A549 (cell line): ENCODE measurements around the gene BCAT1. TPM values are rescaled to one million over a fixed set of nuclear protein-coding genes. Genes with fewer than 3 reads are reported as not detected.

Experiments used
- ATAC-seq, 2 experiments: fragments of 200-7000 bp in 1 of 2; fragments of >200 bp in 1 of 2; cut with Nextera tagmentation in 1 of 2; cut with Tn5 transposase in 1 of 2; 3 replicates each; pipeline versions ENCODE4 v1.8.0 to v1.9.1; 2018 to 2020; ENCODE audit warnings: mild to moderate bottlenecking in 1 of 2, moderate library complexity in 1 of 2
- CTCF ChIA-PET: fragments of 300-600 bp; sonication (Branson Sonifier 250); formaldehyde crosslinking; extraction: SDS; loops from one replicate; lab custom pipeline; 2021; ENCODE audit warnings: antibody characterized with exemption, inconsistent platforms; lab: Yijun Ruan, JAX
- POLR2A ChIA-PET: fragments of 350-600 bp; formaldehyde crosslinking; extraction: SDS; loops from one replicate; lab custom pipeline; 2021; ENCODE audit warnings: antibody characterized with exemption, inconsistent platforms; lab: Yijun Ruan, JAX
- DNase-seq, 2 experiments: peaks; one replicate each; pipeline versions ENCODE4 v3.0.0 to v3.0.0-alpha.2; 2011 to 2016; ENCODE audit warnings: low read depth in 1 of 2, low spot score in 1 of 2
- FAIRE-seq: peaks from 2 replicates; lab custom pipeline; 2011; peaks lifted over from hg19 to GRCh38; lab: Jason Lieb, UNC
- H3K27ac ChIP-seq, 2 experiments: fragments of >200 bp; sonication (Bioruptor Twin); formaldehyde crosslinking; 3 replicates each; pipeline ENCODE4 v1.5.1; 2016 to 2017
- H3K4me1 ChIP-seq: fragments of >200 bp; sonication (Bioruptor Twin); formaldehyde crosslinking; 3 replicates; pipeline ENCODE4 v1.6.1; 2016
- H3K4me2 ChIP-seq: fragments of >200 bp; sonication (Bioruptor Twin); formaldehyde crosslinking; 3 replicates; pipeline ENCODE4 v1.6.1; 2016
- H3K4me3 ChIP-seq: fragments of >200 bp; sonication (Bioruptor Twin); formaldehyde crosslinking; 3 replicates; pipeline ENCODE4 v1.5.1; 2016
- H3K9me3 ChIP-seq: fragments of >200 bp; sonication (Bioruptor Twin); formaldehyde crosslinking; 3 replicates; pipeline ENCODE4 v1.6.1; 2016
- BHLHE40 ChIP-seq: IDR thresholded peaks from 2 replicates; pipeline ENCODE4 v1.6.1; 2012; ENCODE audit warnings: low read depth, low read length, inconsistent platforms
- CBX2 ChIP-seq: fragments of 200-600 bp; sonication (generic); IDR thresholded peaks from 2 replicates; pipeline ENCODE4 v1.6.1; 2016; ENCODE audit warnings: low read depth, mild to moderate bottlenecking, borderline replicate concordance
- CHD2 ChIP-seq: fragments of 150-350 bp; IDR thresholded peaks from 2 replicates; pipeline ENCODE4 v1.6.1; 2014; ENCODE audit warnings: low read length; ENCODE audit not compliant: partially characterized antibody
- CHD4 ChIP-seq: fragments of 200-600 bp; sonication (generic); IDR thresholded peaks from 2 replicates; pipeline ENCODE4 v1.6.1; 2016; ENCODE audit warnings: antibody characterized with exemption, mild to moderate bottlenecking, borderline replicate concordance
- EHMT2 ChIP-seq: fragments of 200-600 bp; sonication (generic); IDR thresholded peaks from 2 replicates; pipeline ENCODE4 v1.6.1; 2016; ENCODE audit warnings: antibody characterized with exemption, low read depth, mild to moderate bottlenecking, moderate library complexity
- EP300 ChIP-seq, 2 experiments: fragments of >200 bp; sonication (Bioruptor Twin); formaldehyde crosslinking; IDR thresholded peaks; 2 replicates in 1 of 2; 3 replicates in 1 of 2; pipeline ENCODE4 v1.6.1; 2016 to 2017
- ESRRA ChIP-seq: fragments of 150-350 bp; IDR thresholded peaks from 2 replicates; pipeline ENCODE4 v1.6.1; 2014; ENCODE audit warnings: mild to moderate bottlenecking, low read length, borderline replicate concordance
- FOSB ChIP-seq: fragments of 250-450 bp; sonication (Bioruptor Pico); IDR thresholded peaks from 2 replicates; pipeline ENCODE4 v1.5.0; 2020; ENCODE audit warnings: mild to moderate bottlenecking, moderate library complexity
- FOXS1 ChIP-seq: fragments of 250-450 bp; sonication (Bioruptor Pico); IDR thresholded peaks from 2 replicates; pipeline ENCODE4 v1.5.0; 2020; ENCODE audit warnings: mild to moderate bottlenecking, moderate library complexity
- HEYL ChIP-seq: fragments of 250-450 bp; sonication (Bioruptor Pico); IDR thresholded peaks from 2 replicates; pipeline ENCODE4 v1.8.0; 2021; ENCODE audit warnings: mild to moderate bottlenecking, moderate library complexity
- HOXA7 ChIP-seq: fragments of 250-450 bp; sonication (Bioruptor Pico); IDR thresholded peaks from 2 replicates; pipeline ENCODE4 v1.5.0; 2020; ENCODE audit warnings: mild to moderate bottlenecking, moderate library complexity
- HOXB5 ChIP-seq: fragments of 250-450 bp; sonication (Bioruptor Pico); IDR thresholded peaks from 2 replicates; pipeline ENCODE4 v1.5.0; 2020; ENCODE audit warnings: mild to moderate bottlenecking, moderate library complexity
- MAZ ChIP-seq: fragments of 150-350 bp; IDR thresholded peaks from 2 replicates; pipeline ENCODE4 v1.6.1; 2014; ENCODE audit warnings: antibody characterized with exemption, low read depth, low read length, borderline replicate concordance
- NFE2L2 ChIP-seq: fragments of 150-350 bp; conservative IDR thresholded peaks from 2 replicates; pipeline ENCODE4 v1.6.1; 2014; ENCODE audit warnings: low read length
- NPAS2 ChIP-seq: fragments of 250-450 bp; sonication (Bioruptor Pico); IDR thresholded peaks from 2 replicates; pipeline ENCODE4 v1.8.0; 2022; ENCODE audit warnings: mild to moderate bottlenecking, moderate library complexity, borderline replicate concordance
- NR3C1 ChIP-seq: fragments of >200 bp; sonication (Bioruptor Twin); formaldehyde crosslinking; IDR thresholded peaks from 3 replicates; pipeline ENCODE4 v1.6.1; 2017
- PHF8 ChIP-seq: fragments of 200-600 bp; sonication (generic); IDR thresholded peaks from 2 replicates; pipeline ENCODE4 v1.6.1; 2016; ENCODE audit warnings: low read depth, mild to moderate bottlenecking, antibody characterized with exemption, moderate library complexity, borderline replicate concordance
- RARB ChIP-seq: fragments of 250-450 bp; sonication (Bioruptor Pico); IDR thresholded peaks from 2 replicates; pipeline ENCODE4 v1.8.0; 2021; ENCODE audit warnings: mild to moderate bottlenecking, moderate library complexity
- RFX5 ChIP-seq: fragments of 450-650 bp; IDR thresholded peaks from 2 replicates; pipeline ENCODE4 v1.7.1; 2014; ENCODE audit warnings: antibody characterized with exemption, mild to moderate bottlenecking, moderate library complexity
- RNF2 ChIP-seq: fragments of 200-600 bp; sonication (generic); IDR thresholded peaks from 2 replicates; pipeline ENCODE4 v1.6.1; 2016; ENCODE audit warnings: low read depth, mild to moderate bottlenecking, antibody characterized with exemption, moderate library complexity, borderline replicate concordance
- WGBS: methylation state at CpG from one replicate; pipeline ENCODE4 v1.1.6; 2017; ENCODE audit errors: missing lambda C conversion rate; 5-methylcytosine and 5-hydroxymethylcytosine counted together
- polyA plus RNA-seq, 4 experiments: library from polyadenylated mRNA; depleted of rRNA in 3 of 4; stranded (reverse); fragments of >200 nt; fragmentation: RNase III in 1 of 4; extraction: RNeasy Plus Mini Kit Qiagen cat#74134 plus additional on column Dnase treatment in 1 of 4; gene quantifications; 2 replicates in 3 of 4; 3 replicates in 1 of 4; pipeline ENCODE4 v1.2.3, GENCODE V29; 2011 to 2017
- TF ChIP-seq, protein P1 (sequence below): fragments of 250-450 bp; sonication (Bioruptor Pico); IDR thresholded peaks from 2 replicates; pipeline ENCODE4 v1.5.0; 2020; ENCODE audit warnings: low read depth, mild to moderate bottlenecking, moderate library complexity
- TF ChIP-seq, protein P2 (sequence below): fragments of >200 bp; sonication (Bioruptor Twin); formaldehyde crosslinking; IDR thresholded peaks from 3 replicates; pipeline ENCODE4 v1.6.1; 2016
- TF ChIP-seq, protein P3 (sequence below): fragments of >200 bp; sonication (Bioruptor Twin); formaldehyde crosslinking; IDR thresholded peaks from 3 replicates; pipeline ENCODE4 v1.5.1; 2016
- TF ChIP-seq, protein P4 (sequence below): fragments of 150-350 bp; IDR thresholded peaks from 2 replicates; pipeline ENCODE4 v1.6.1; 2014; ENCODE audit warnings: low read depth, mild to moderate bottlenecking, low read length
- TF ChIP-seq, protein P5 (sequence below): fragments of >200 bp; sonication (Bioruptor Twin); formaldehyde crosslinking; IDR thresholded peaks from 2 replicates; pipeline ENCODE4 v1.6.1; 2016
- TF ChIP-seq, protein P6 (sequence below): IDR thresholded peaks from 2 replicates; pipeline ENCODE4 v1.6.1; 2012

The BCAT1 gene
- polyA plus RNA-seq, 2 of the 4 experiments (the other 2 are of a cell fraction) = 10.5 to 14.6 TPM

DNA sequence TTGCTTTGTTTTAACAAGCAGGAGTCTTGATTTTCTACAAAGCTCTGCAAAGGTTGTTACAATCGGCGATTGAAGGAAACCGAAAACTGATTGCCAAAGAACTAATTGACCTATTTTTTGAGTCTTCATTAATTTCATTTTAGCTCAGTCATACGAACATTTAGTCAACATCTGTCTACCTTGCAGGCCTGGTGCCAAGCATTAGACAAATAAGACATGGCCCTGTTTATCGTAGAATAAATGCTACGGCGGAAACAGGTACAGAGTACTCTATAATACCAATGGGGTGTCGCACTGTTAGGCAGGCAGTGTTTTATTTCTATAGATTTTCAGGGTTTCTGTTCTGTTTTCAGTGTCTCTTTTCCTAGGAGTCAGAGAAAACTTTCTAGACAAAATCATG, 171.5 kb downstream of the BCAT1 start:
- POLR2A ChIA-PET = no interaction called here

DNA sequence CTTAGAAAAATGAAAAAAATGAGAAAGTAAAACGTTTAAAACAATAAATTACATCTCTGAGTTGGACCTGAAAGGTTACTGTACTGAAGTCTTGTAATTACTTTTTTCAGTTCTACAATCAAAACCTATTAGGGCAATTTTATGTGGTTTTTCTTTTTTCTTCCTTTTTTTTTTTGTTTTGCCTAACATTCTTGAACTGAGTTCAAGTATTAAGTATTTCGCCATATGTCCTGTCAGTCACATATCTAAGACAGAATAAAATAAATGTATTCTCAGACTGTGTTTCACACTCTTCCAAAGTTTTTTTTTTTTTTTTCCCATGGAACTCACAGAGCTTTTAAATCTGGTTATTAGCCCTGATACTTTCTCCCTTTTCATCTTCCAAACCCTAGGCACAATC, 172.0 kb downstream of the BCAT1 start:
- TF ChIP-seq HOXB5 (CRISPR knock-in tag) (no peak), FOXS1 (CRISPR knock-in tag) (no peak), MAZ (no peak), RFX5 (no peak), NPAS2 (CRISPR knock-in tag) (no peak), PHF8 (no peak), RARB (CRISPR knock-in tag) (no peak), BHLHE40 (no peak), CBX2 (no peak), RNF2 (no peak), CHD2 (no peak), FOSB (CRISPR knock-in tag) (no peak), NFE2L2 (no peak)
- TF ChIP-seq, protein P1, sequence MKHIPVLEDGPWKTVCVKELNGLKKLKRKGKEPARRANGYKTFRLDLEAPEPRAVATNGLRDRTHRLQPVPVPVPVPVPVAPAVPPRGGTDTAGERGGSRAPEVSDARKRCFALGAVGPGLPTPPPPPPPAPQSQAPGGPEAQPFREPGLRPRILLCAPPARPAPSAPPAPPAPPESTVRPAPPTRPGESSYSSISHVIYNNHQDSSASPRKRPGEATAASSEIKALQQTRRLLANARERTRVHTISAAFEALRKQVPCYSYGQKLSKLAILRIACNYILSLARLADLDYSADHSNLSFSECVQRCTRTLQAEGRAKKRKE = no peak
- TF ChIP-seq, protein P2, sequence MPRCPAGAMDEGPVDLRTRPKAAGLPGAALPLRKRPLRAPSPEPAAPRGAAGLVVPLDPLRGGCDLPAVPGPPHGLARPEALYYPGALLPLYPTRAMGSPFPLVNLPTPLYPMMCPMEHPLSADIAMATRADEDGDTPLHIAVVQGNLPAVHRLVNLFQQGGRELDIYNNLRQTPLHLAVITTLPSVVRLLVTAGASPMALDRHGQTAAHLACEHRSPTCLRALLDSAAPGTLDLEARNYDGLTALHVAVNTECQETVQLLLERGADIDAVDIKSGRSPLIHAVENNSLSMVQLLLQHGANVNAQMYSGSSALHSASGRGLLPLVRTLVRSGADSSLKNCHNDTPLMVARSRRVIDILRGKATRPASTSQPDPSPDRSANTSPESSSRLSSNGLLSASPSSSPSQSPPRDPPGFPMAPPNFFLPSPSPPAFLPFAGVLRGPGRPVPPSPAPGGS = no peak
- TF ChIP-seq, protein P3, sequence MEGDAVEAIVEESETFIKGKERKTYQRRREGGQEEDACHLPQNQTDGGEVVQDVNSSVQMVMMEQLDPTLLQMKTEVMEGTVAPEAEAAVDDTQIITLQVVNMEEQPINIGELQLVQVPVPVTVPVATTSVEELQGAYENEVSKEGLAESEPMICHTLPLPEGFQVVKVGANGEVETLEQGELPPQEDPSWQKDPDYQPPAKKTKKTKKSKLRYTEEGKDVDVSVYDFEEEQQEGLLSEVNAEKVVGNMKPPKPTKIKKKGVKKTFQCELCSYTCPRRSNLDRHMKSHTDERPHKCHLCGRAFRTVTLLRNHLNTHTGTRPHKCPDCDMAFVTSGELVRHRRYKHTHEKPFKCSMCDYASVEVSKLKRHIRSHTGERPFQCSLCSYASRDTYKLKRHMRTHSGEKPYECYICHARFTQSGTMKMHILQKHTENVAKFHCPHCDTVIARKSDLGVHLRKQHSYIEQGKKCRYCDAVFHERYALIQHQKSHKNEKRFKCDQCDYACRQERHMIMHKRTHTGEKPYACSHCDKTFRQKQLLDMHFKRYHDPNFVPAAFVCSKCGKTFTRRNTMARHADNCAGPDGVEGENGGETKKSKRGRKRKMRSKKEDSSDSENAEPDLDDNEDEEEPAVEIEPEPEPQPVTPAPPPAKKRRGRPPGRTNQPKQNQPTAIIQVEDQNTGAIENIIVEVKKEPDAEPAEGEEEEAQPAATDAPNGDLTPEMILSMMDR = no peak
- TF ChIP-seq, protein P4, sequence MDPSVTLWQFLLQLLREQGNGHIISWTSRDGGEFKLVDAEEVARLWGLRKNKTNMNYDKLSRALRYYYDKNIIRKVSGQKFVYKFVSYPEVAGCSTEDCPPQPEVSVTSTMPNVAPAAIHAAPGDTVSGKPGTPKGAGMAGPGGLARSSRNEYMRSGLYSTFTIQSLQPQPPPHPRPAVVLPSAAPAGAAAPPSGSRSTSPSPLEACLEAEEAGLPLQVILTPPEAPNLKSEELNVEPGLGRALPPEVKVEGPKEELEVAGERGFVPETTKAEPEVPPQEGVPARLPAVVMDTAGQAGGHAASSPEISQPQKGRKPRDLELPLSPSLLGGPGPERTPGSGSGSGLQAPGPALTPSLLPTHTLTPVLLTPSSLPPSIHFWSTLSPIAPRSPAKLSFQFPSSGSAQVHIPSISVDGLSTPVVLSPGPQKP = no peak
- Histone ChIP-seq H3K4me1 (no peaks in the 10 kb centered on the region), H3K27ac (no peak overlapping the region), H3K9me3 (no peaks in the 10 kb centered on the region), H3K4me3 (no peak overlapping the region), H3K4me2 (no peak overlapping the region)
- WGBS = 23% methylated on average over 2 of the region's 2 CpGs
- no peak for ATAC-seq
- DNase-seq = no peak
- ChIA-PET CTCF (interaction anchor here (0.7 to 0.9 kb wide), 2 partner anchors 10 to 1920 kb away, joined by 3 to 4 read pairs; no protein-coding TSS in a partner anchor), POLR2A (no interaction called here)
- FAIRE-seq = no peak

More for the DNA sequence above, 171.5 kb downstream of the BCAT1 start:
- 52% methylated on average over 8 of the region's 8 CpGs for WGBS
- no peaks in the 10 kb centered on the region for H3K4me1 ChIP-seq
- FAIRE-seq (no peak), DNase-seq (no peak), ATAC-seq (no peak)
- H3K27ac ChIP-seq = no peak overlapping the region
- H3K4me3 ChIP-seq = no peak overlapping the region
- H3K9me3 ChIP-seq = no peaks in the 10 kb centered on the region
- H3K4me2 ChIP-seq = no peak overlapping the region
- no peak for TF ChIP-seq RNF2
- TF ChIP-seq CBX2 = no peak
- no peak for TF ChIP-seq HOXA7 (CRISPR knock-in tag)
- TF ChIP-seq, protein P5, sequence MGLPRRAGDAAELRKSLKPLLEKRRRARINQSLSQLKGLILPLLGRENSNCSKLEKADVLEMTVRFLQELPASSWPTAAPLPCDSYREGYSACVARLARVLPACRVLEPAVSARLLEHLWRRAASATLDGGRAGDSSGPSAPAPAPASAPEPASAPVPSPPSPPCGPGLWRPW = no peak
- no peak for TF ChIP-seq BHLHE40
- no peak for TF ChIP-seq EHMT2
- TF ChIP-seq NR3C1 = no peak
- TF ChIP-seq EP300 (IDR thresholded peaks at IDR 0.05) = no peak
- TF ChIP-seq, protein P2 = no peak
- TF ChIP-seq FOXS1 (CRISPR knock-in tag) = no peak
- TF ChIP-seq, protein P6, sequence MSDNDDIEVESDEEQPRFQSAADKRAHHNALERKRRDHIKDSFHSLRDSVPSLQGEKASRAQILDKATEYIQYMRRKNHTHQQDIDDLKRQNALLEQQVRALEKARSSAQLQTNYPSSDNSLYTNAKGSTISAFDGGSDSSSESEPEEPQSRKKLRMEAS = no peak
- TF ChIP-seq MAZ = no peak
- TF ChIP-seq CHD4 = no peak
- no peak for TF ChIP-seq ESRRA
- TF ChIP-seq, protein P3 = no peak
- TF ChIP-seq NFE2L2 = no peak
- no peak for TF ChIP-seq RARB (CRISPR knock-in tag)
- TF ChIP-seq CHD2 = no peak
- no peak for TF ChIP-seq HOXB5 (CRISPR knock-in tag)
- no peak for TF ChIP-seq HEYL (CRISPR knock-in tag)
- CTCF ChIA-PET = interaction anchor here (0.7 to 0.9 kb wide), 2 partner anchors 9 to 1921 kb away, joined by 3 to 4 read pairs; no protein-coding TSS in a partner anchor
